Measurements from ENCODE around the gene MCM6.

GRCh38 chr2:135791418-135792190 is 84.6 kb downstream of the MCM6 start:
- no peak for TF ChIP-seq POLR2A (IDR thresholded peaks at IDR 0.05; ENCODE audit: borderline replicate concordance, extremely low read depth, insufficient read depth, insufficient read length)
- no peak for TF ChIP-seq CTCF (IDR thresholded peaks at IDR 0.05 in 2 of 3, conservative IDR thresholded peaks at IDR 0.05 in 1 of 3; ENCODE audit: borderline replicate concordance in 1 of 3, insufficient read depth in 1 of 3, low read depth in 2 of 3, low read length in 2 of 3)
- TF ChIP-seq JUND (IDR thresholded peaks at IDR 0.05): no peak
- no peak for TF ChIP-seq EGR1 (IDR thresholded peaks at IDR 0.05; ENCODE audit: low read depth)
- TF ChIP-seq YY1 (IDR thresholded peaks at IDR 0.05; ENCODE audit: extremely low read depth, insufficient replicate concordance, low read depth, low read length): no peak
- no peak for TF ChIP-seq MAX (IDR thresholded peaks at IDR 0.05)

Data from HCT116 (cell line).